Activated T-helper 1 cell treated with Interleukin-2 at 50 U/mL for 16 hours (primary cell): Measurements from ENCODE around the gene CDKL2.
"Not testable (repeated sequence)": the region's sequence is repeated elsewhere in the genome, so short reads cannot be mapped to it uniquely, and the experiment has no call there.

Experiments used
- DNase-seq: peaks from one replicate; pipeline ENCODE4 v3.0.0-alpha.2; 2020; ENCODE audit warnings: low read depth

Gene CDKL2

GRCh38 chr4:75552452-75552851, 77.9 kb downstream of the CDKL2 start:
- no peak for DNase-seq

DNA sequence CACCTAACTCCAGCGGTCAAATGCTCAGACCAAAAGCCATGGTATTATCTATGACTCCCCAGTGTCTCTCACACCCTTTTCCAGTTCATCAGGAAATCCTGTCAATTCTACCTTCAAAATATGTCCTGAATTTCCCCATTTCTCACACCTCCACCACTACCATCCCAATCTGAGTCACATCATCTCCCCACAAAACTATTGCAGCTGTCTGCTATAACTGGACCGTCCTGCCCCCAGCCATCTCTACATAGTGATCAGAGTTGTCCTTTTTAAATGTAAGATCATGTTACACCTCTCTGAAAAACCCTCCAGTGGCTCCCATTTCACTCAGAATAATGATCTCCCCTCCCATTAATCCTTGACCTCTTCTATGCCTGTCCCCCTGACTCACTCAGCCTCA, 81.3 kb downstream of the CDKL2 start:
- DNase-seq, result no peak

DNA sequence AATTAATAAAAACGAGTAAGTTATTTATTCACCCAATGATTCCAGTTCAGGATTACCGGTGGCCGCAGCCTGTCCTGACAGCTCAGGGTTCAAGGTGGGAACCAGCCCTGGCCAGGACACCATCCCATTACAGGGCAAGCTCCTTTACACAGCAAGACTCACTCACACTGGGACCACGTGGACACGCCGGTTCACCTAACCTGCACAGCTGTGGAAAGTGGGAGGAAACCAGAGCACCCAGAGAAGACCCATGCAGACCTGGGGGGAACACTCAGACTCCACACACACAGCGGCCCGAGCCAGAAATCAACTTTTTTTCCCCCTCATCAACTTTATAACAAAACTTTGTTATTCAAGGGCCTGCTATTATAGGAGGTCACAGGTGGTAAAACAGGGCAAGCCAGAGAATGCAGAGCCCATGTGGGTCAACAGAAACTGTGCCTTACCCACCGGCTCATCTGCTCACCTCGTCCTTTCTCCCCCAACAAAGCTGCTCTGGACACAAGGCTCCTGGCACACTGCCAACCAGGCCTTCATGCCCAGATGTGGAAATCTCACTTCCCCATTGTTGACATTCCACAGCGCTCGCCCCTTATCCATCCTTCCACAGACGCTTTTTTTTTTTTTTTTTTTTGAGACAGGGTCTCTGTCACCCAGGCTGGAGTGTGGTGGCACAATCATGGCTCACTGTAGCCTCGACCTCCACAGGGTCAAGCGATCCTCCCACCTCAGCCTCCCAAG, 82.5 kb downstream of the CDKL2 start:
- no peak for DNase-seq

DNA sequence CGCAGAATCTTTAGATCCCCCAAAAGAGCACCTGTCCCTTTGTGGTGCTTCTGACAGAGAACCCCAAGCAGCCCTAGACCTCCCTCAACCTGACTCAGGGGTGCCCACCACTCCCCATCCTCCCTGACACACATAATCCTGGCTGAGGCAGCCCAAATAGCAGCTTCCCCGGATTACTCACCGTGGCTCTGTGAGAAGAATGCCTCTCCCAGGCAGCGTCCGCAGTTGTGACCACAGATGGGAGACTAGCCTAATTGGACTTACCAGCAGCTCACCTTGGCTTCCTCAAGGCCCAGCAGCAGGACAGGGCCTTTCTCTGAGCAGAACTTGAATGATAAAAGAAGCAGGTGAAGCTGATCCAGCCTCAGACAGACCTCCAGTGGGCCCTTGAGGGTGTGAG, 84.8 kb downstream of the CDKL2 start:
- DNase-seq, result no peak

DNA sequence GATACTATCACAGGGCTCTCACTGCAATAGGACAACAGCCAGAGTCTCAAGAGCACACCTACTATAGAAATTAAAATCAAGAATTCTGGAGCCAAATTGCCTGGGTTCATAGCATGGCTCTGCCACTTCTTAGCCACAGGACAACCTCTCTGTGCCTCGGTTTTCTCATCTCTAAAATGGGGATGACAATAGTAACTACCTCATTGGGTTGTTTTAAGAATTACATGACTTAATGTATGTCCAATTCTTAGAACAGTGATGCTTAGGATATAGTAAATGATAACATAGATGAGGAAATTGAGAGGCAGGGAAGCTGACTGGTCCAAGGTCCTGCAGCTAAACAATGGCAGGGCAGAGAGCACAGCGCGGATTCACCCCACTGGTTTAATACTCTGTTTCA, 85.5 kb downstream of the CDKL2 start:
- no peak for DNase-seq

DNA sequence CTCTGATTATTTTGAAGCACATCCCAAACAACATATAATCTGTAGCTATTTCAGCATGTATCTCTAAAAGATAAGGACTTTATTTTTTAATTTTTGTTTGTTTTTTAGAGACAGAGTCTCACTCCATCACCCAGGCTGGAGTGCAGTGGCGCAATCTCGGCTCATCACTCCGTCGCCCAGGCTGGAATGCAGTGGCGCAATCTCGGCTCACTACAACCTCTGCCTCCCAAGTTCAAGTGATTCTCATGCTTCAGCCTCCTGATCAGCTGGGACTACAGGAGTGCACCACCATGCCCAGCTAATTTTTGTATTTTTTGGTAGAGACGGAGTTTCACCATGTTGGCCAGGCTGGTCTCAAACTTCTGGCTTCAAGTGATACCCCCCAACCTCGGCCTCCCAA, 86.1 kb downstream of the CDKL2 start:
- not testable (repeated sequence) for DNase-seq

- no peak for DNase-seq
Measured at GRCh38 chr4:75542824-75543223, 87.5 kb downstream of the CDKL2 start.

- not testable (repeated sequence) for DNase-seq
Measured at GRCh38 chr4:75537308-75537707, 93.0 kb downstream of the CDKL2 start.

GRCh38 chr4:75533926-75534325, 96.4 kb downstream of the CDKL2 start:
- not testable (repeated sequence) for DNase-seq

DNA sequence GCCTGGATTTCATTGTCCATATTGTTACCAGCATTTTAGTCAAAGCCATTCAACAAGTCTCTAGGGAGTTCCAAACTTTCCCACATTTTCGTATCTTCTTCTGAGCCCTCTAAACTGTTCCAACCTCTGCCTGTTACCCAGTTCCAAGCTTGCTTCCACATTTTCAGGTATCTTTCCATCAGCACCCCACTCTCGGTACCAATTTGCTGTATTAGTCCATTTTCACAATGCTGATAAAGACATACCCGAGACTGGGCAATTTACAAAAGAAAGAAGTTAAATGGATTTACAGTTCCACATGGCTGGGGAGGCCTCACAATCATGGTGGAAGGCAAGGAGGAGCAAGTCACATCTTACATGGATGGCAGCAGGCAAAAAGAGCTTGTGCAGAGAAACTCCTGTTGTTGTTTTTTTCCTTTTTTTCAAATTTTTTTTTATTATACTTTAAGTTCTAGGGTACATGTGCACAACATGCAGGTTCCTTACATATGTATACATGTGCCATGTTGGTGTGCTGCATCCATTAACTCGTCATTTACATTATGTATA, 96.9 kb downstream of the CDKL2 start:
- not testable (repeated sequence) for DNase-seq

- not testable (repeated sequence) for DNase-seq
Measured at GRCh38 chr4:75531536-75532143, 98.7 kb downstream of the CDKL2 start.

- no peak for DNase-seq
Measured at GRCh38 chr4:75530556-75531322, 99.6 kb downstream of the CDKL2 start.
